Activated T-helper 1 cell treated with anti-CD3 and anti-CD28 coated beads, Interleukin-2, amount 50 U/mL, for 16 hours (primary cell): ENCODE measurements around the gene FAM200A.
"Not testable (repeated sequence)": the region's sequence is repeated elsewhere in the genome, so short reads cannot be mapped to it uniquely, and the experiment has no call there.

Source experiments
- DNase-seq, 2 donors: peaks; one replicate each; pipeline ENCODE4 v3.0.0-alpha.2; 2020; ENCODE audit warnings: low read depth in 1 of 2, low spot score in 1 of 2

The FAM200A gene

DNA sequence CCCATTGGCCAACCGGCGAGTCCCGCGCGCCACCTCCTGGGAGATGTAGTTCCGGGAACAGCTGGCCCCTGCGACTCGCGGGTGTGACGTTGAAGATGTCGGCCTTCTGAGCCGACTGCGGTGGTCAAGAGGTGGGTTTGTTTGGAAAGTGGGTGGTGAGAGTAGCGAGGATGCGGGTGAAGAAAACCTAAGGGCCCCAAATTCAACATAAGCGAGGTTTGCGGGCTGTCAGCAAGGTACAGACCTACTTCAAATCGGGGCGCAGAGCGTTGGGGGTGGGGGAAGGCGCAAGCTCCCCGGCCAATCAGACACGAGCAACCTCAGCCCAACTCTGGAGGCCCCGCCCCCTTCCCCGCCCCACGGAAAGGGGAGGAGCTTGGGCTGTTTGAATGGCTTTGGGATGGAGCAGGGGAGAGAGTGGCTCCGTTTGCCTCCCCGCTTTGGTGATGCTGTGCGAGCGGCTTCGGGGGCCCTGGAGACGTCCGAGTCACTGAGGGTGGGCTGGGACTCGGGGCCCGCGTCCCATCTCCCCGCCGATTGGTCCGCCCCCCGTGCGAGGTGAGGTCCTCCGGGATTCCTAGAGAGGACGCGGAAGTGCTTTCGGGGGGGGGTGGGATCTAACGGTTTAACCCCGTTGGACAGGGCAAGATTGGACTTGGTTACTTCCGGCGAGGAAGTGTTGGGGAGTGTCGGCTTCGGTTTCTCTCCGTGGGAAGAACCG, 47.2 kb downstream of the FAM200A start, which contains the start of gene ZKSCAN5:
Gene ZKSCAN5 (plus strand): TSS at position 60 of the 721 bp plus-strand sequence. CDS start 1,383 bp downstream, outside the sequence.
- DNase-seq: peak; percentile 94 to 95

DNA sequence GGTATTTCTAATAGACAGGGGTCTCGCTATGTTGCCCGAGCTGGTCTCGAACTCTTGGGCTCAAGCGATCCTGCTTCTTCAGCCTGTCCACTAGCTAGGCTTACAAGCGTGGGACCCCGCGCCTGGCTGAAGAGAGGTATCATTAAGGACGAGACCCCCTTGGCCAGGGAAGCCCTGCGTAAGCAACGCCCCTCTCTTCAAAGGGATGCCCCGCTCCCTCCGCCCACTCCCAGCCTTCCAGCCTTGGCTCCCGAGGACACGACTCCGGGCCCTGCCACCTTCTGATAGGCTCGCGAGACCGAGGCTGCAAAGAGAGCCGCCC, 47.7 kb downstream of the FAM200A start:
- DNase-seq: no peak

DNA sequence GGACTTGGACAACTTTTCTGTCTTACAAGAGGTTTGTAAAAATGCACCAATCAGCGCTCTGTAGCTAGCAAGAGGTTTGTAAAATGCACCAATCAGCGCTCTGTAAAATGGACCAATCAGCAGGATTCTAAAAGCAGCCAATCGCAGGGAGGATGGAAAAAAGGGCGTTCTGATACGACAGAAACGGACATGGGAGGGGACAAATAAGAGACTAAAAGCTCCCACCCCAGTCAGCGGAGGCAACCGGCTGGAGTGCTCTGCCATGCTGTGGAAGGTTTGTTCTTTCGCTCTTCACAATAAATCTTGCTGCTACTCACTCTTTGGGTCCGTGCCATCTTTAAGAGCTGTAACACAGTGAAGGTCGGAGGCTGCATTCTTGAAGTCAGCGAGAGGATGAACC, 50.7 kb downstream of the FAM200A start:
- DNase-seq: not testable (repeated sequence)

DNA sequence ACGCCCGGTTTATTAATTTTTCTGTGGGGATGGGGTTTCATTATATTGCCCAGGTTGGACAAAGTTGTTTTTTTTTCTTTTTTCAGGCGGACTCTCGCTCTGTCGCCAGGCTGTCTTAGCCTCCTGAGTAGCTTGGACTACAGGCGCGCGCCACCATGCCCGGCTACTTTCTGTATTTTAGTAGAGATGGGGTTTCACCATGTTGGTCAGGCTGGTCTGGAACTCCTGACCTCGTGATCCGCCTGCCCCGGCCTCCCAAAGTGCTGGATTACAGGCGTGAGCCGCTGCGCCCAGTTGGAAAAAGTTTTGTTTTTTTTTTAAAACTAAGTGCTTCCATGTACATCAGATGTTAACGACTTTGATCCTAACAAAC, 51.3 kb downstream of the FAM200A start:
- DNase-seq: no peak

DNA sequence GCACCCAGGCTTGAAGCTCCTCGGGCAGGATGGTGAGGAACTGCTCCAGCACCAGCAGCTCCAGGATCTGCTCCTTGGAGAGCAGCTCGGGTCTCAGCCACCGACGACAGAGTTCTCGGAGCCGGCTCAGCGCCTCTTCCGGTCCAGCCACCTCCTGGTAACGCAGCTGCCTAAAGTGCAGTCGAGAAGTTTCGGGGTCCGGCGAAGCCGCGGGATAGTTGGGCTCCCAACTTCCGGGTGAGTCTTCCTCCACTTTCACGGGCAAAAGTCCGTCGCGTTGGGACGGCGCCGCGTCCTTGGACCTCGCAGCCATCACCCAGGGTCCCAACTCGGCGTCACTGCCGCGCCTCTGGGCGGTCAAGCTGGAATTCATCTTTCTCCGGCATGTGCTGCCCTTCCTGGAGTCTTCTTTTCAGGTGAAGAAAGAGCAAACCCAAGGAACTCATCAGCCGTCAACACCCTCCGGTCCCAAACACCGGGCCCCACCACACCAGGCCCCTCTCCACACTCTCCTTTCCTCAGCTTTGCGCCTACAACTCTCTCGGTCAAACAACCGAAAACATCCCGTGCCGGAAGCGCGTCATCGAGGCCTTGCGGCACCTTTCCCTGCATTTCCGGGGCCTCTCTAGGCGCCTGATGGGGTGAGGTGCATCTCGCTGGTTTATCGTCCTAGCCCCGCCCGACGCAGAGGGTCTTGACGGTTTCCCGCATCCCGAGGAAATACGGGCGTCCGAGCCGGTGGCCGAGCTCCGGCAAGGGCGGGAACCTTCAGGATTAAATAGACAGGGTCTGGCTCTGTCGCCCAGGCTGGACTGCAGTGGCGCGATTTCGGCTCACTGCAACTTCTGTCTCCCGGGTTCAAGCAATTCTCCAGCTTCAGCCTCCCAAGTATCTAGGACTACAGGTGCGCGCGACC, 51.9 kb downstream of the FAM200A start, which contains the start of gene ZNF394:
Gene ZNF394 (minus strand): TSS at position 561 of the 916 bp plus-strand sequence. CDS start 188 bp downstream, at position 373.
- peak; percentile 77 to 82 for DNase-seq

DNA sequence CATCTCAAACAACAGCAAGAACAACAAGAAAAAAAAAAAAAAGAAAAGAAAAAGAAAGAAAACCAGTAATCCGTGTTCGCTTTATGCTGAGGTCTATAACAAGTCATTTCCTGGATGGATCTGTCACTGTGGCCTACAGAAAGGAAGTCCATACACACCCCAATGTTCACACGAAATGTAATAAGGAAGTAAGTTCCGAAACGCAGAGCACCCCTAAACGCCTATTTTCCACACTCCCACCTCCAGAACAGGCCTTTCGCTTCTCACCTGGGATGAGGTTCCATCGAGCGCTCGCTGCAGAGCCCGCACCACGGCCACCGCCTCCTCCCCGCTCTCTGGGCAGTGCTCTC, 52.6 kb downstream of the FAM200A start:
- no peak for DNase-seq

DNA sequence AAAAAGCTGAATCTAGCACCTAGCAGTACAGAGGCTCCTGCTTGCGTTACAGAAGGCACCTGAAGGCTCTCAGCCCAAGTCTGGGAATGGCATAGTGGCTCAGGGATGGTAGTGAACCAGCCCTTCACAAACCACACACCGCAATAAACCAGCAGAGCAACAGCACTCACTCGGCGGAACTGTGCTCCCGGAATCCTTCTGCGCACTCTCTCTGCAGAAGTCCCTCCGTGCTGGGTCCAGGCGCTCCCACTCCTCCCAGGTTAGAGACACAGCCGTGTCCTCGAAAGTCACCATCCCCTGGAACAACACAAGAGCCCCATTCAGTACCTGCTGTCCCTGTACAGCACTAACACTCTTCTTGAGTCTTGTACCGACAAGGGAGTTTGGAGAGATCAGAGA, 53.4 kb downstream of the FAM200A start:
- DNase-seq: no peak

DNA sequence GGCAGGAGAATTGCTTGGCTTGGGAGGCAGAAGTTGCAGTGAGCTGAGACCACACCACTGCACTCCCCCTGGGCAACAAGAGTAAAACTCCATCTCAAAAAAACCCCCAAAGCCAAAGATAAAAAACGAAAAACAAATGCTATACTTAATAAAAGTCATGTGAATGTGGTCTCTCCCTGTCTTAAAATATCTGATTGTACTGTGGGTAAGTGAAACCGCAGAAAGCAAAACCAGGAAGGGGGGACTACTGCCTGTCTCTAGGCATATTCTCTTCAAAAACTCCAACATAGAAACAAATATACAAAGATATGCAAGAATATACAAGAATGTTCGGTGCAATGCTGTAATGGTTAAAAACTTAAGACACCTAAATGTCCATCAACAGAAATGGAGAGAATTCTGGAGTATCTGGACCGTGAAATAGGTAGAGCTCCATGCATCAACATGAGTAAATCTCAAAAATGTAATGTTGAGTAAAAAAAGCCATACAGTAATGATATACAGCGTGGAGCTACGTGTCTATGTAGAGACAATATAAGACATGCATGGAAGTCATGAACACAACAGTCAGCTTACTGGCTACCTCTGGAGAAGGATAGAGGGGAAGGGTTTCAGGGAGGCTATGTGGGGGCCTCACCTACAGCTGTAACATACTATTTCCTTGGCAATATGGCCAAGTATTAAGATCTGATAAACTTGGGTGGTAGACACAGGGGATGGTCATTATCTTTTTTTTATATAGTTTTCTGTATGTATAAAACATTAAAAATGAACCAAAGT, 54.0 kb downstream of the FAM200A start:
- DNase-seq: no peak
